GM19397 (cell line): ENCODE results near the gene DDX54.
"Not testable (repeated sequence)": the region's sequence is repeated elsewhere in the genome, so short reads cannot be mapped to it uniquely, and the experiment has no call there.

Source experiments
- ATAC-seq: cut with Tn5 transposase; IDR thresholded peaks from one replicate; pipeline ENCODE4 v1.9.1; 2021; ENCODE audit warnings: mild to moderate bottlenecking, moderate library complexity; ENCODE audit not compliant: unreplicated experiment

The DDX54 gene

DNA sequence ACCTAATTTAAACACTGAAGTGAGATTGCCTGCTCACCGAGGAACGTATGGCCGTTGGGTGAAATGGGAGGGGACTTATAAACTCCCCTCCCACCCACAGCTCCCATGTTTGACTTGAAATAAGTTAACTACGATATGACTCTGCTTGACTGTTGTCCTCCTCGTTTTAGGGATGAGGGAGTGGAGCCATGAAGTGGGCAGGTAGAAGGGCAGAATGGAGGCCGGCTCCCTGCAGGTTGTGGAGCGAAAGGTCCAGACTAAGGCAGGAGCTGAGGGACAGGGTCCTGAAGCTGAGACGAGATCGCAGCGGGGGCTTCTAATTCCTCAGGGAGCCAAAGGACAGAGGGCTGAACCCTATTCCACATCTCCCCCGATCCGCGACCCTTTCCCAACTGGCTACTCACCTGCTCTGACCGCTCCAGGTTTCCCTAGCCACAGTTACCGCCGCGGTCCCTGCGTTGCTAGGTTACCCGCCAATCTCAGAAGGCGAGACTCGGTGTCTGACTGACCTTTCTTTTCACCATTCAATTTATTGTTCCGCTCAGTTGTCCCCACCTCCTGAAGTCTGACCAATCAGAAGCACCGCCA, 35.4 kb upstream of the DDX54 start:
- ATAC-seq: peak; percentile 0

DNA sequence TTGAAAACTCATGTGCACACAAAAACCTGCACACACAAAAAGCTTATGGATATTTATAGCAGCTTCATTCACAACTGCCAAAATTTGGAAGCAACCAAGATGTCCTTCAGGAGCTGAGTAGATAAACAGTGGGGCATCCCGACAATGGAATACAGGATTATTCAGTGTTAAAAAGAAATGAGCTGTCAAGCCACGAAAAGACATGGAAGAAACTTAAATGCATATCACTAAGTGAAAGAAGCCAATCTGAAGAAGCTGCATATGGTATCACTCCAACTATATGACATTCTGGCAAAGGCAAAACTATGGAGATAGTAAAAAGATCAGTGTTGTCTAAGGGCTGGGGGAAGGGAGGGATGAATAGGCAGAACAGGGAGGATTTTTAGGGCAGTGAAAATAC, 30.7 kb upstream of the DDX54 start:
- no peak for ATAC-seq

DNA sequence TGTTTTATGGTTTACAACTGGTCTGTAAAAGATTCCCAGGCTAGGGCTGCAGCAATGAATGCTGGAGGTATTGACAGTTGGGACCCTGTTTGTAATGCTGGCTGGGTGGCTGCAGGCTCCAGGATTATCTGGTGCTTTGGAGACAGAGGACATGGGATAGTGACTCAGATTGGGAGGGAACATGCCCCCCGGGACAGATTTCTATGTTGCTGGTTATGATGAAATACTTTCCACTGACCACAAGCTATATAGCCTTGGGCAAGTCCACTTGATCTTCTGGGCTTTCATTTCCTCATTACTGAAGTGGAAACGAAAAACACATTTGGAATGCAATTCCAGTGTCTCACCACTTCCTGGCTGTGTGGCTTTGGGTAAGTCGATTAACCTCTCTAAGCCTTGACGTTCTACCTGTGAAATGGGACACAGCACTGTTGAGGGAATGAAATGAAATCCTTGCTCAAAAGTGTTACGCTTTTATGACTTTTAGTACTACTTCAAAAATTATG, 29.7 kb upstream of the DDX54 start:
- ATAC-seq: no peak

DNA sequence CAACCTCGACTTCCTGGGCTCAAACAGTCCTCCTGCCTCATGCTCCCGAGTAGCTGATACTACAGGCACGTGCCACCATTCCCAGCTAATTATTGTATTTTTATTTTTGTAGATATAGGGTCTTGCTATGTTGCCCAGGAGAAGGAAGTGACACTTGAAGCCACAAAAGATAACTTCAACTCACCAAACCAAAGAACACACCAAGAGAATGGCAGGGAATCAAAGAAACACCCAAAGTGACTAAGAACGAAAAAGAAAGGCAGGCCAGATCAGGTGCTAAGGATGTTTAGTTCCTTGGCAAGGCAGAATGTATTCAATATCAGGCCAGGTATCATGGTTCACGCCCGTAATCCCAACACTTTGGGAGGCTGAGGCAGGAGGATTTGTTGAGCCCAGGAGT, 25.9 kb upstream of the DDX54 start:
- ATAC-seq: no peak

DNA sequence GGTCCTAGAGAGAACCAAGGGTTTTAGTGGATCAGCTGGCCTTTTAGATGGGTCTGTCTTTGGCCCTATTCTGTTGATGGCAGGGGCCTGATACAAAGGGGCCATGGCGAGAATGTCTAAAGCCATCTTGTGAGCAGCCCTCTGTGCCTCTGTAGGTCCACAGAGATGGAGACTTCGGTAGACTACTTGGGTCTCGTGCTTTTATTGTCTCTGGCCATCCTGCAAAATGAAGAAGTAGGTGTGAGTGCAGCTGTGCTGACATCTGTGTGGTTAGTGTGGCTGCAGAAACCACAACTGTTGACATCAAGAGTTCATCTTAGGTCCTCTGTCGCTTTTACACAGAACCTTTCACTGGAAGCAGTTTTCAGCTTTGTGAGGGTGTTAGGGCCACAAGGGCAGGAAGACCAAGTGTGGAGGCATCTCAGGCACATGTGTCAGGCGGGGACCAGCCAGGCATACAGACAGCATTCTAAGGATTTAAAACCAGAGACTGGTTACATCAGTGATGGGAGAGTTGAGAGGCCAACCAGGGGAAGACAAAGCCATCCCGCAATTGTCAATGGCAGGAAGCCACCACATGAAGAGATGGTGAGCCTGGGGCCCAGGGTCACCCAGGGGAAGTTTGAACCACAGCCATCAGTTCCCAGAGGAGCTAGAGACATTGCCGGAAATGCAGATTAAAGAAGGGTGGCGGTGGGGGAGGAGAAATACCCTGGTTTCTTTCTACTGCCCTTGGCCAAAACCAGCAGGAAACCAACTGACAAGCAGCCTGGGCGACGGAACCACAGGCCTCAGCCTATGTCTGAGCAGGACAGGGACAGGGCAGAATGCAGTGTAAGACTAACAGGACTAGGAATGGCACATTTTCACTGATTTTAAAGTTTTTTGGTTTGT, 23.0 kb upstream of the DDX54 start:
- peak; percentile 76 for ATAC-seq

DNA sequence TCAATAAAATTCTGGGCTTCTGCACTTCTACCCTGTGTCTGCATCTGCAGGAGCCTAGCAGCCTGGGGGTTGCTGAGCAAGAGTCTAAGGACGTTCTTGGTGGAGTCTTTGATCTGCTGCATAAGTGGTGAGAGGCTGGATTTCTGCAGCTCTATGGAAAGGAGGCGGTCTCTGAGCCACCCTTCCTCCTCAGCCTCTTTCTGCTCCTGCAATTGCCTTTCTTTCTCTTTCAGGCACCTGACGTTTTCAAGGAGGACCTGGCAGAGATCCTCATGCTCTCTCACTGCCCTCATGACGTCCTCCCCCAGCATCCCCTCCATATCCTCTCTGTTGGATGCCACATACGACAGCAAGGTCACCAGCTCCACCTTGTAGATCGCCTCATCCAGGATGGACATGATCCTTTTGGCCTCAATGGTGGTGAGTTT, 22.3 kb upstream of the DDX54 start:
- ATAC-seq: peak; percentile 3

DNA sequence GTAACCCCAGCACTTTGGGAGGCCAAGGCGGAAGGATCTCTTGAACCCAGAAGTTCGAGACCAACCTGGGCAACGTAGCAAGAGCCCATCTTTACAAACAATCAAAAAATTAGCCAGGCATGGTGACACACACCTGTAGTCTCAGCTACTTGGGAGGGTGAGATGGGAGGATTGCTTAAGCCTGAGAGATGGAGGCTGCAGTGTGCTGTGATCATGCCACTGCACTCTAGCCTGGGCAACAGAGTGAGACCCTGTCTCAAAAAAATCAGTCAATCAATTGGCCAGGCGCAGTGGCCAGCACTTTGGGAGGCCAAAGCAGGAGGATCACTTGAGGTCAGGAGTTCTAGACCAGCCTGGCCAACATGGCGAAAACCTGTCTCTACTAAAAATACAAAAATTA, 21.5 kb upstream of the DDX54 start:
- ATAC-seq: not testable (repeated sequence)

DNA sequence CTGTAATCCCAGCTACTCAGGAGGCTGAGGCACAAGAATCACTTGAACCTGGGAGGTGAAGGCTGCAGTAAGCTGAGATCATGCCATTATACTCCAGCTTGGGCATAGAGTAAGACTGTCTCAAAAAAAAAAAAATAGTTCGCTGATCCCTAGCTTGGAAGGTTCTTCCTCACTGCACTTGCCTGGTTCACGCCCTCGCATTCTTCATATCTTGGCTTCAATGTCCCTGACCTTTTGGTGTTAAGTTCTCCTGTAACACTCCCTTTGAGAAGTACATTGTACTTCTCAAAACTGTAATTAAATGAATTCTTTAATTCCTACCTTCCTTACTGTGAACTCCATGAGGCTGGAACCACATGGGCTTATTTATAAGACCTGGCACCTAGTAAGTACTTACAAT, 19.5 kb upstream of the DDX54 start:
- no peak for ATAC-seq

DNA sequence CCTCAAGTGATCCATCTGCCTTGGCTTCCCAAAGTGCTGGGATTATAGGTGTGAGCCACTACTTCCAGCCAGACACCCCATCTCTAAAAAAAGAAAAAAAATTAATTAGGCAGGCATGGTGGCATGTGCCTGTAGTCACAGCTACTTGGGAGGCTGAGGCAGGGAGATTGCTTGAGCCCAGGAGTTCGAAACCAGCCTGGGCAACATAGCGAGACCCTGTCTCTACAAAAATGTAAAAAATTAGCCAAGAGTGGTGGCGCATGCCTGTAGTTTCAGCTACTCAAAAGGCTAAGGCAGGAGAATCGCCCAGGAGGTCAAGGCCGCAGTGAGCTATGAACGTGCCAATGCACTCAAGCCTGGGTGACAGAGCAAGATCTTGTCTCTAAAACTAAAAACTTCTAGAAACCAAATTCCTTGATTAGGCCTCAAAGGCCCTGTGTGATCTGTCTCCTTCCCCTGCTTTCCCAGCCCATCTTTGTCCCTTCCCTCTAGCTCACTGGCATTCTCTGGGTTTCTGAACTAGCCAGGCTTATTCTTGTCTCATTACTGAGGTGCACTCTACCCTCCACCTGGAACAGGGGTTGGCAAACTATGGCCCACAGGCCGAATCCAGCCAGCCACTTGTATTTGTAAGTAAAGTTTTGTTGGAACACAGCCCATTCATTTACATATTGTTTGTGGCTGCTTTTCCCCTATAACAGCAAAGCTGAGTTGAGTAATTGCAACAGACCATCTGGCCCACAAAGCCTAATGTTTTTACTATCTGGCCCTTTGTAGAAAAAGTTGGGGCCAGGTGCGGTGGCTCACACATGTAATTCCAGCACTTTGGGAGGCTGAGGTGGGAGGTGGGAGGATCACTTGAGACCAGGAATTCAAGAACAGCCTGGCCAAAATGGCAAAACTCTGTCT, 18.8 kb upstream of the DDX54 start:
- ATAC-seq: no peak

DNA sequence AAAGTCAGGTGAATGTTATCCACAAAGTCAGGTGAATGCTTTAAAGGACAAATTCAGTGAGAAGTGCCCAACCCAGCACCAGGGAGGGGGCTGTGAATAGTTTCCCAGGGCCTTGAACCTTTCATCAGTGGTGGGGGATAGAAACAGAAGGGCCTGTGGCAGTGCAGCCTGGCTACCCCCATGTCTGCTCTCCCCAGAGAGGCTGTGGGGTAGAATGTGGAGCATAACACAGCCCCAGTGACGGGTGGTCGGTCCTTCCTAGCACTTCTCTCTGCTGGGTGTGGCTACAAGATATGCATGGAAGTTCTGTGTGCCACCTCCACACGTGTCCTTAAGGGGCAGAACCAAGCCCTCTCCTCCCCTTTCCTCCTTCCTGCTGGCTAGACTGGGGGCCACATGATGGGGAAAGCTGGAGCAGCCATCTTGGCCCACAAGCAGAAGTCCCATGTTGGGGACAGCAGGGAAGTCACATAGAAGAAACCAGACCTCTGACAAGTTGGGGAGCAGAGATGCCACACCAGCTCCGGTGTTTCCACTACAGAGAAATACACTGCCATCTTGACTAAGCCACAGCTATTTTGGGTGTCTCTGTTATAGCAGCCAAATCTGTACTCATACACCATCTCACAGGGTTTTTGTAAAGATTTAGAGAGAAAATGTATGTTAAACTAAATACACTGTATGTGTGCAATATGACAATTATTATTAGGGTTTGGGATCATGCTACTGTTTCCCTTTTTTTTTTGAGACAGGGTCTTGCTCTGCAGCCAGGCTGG, 17.2 kb upstream of the DDX54 start:
- no peak for ATAC-seq

DNA sequence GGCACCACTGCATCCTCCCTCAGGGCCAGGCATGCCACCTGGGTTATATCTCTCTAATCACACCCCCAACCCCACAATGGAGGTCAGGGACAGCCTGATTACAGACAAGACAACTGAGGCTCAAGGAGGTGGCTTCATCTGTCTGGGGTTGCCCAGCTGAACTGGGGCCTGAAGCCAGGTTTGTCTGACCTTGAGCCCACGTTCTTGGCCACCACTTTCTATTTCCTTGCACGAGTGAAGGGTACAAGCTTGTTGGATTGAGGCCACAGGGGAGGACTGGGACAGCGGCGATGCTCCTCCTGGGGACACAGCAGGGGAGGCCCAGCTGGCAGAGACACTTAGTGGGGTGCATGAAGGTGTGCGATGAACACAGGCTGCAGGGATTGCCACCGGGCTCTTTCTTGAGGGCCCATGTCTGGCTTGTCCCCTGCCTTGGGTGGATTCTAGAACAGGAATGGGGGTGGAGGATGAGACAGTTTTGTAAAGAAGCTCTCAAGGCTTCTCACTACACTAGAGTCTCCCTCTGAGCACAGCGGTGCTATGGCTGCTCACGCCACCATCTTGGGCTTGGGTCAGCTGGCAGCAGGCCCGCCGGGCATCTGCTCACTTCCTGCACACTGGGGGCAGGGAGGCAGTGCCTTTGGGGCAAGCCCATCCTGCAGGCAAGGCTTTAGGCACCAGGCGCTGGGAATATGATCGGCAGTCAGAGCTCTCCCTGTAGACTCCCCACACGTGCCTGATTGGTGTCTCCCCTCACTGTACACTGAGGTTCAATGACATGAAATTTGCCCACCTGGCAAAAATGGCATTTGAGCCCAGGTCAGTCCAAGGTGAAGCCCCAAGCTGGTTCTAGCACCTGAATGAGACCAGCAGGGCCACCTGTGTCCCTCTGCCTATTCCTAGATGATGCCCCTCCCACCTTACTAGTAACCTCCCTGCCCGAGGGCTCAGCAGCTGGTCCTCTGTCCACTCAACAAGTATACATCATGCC, 16.2 kb upstream of the DDX54 start:
- ATAC-seq: no peak

DNA sequence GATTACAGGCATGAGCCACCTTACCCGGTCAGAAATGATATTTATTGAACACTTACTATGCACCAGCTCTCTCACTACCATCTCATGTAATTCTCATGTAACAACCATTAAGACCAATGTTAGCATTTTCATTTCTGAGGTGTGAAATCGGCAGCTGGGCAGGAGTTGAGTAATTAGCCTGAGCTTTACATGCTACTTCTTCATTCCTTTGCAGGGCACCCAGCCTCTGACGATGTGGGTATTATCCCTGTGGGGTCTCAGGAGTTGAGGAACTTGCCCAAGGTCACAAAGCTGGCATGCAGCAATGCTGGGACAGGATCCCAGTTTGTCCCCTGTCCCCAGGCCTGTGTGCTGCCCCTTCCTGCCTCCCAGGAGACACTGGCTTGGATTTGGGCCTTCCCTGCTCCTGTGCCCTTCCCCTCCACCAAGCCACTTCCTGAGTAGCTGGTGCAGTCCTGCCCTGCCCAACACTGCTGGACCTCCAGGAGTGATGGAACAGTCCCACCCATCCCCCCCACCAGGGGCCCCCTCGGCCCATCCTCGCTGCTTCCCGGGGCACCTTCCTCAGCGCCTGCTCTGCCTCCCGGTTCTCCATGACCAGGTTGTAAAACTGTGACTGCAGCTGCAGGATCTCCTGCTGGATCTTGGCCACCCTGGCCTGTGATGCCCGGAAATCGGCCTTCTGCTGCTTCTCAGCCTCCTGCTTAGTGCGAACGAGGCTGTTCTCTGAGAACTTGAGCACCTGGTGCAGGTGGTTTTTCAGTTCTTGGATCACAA, 14.9 kb upstream of the DDX54 start:
- ATAC-seq: no peak

DNA sequence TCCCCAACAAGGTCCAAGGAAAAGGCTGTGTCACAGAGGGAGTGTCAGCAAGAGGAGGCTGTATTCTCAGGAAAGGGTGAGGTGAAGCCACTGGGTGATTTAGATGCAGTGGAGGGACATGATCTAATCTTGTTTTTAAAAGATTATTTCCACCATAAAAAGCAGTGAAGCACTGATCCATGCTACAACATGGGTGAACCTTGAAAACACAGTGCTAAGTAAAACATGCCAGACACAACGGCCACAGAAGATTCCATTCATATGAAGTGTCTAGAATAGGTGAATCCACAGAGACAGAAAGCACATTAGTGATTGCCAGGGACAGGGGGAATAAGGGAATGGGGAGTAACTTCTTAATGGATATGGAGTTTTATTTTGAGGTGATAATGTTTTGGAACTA, 13.0 kb upstream of the DDX54 start:
- no peak for ATAC-seq

DNA sequence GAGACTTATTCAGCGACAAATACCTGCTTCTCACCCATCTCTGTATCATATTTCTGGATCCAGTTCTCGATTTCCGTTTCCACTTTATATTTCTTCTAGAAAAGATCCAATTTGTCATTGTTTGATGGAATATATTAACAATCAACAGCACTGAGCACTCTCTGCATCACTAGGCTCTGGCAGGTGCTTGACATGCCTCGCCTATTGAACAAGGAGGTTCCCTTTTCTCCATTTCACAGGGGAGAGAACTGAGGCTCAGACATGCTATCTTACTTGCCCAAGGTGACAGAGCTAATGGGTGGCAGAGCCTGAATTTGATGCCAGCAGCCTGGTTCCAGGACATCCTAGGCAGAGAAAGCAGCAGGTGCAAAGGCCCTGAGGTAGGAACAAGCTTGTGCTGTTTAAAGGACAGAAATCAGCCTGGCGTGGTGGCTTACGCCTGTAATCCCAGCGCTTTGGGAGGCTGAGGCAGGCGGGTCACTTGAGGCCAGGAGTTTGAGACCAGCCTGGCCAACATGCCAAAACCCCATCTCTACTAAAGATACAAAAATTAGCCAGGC, 12.3 kb upstream of the DDX54 start:
- no peak for ATAC-seq

DNA sequence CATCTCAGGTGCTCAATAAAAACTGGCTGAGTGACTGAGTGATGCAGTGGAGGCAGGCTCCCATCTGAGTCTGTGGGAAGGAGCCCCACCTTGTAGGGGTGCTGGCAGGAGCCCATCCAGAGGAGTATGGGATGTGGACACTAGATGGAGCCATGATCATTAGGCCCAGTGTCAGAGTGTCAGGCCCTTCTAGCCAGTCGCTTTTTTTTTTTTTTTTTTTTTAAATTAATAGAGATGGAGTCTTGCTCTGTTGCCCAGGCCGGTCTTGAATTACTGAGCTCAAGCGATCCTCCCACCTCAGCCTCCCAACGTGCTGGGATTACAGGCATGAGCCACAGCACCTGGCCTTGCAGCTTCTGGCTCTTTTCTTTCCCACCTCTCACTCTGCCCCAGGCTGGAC, 11.7 kb upstream of the DDX54 start:
- no peak for ATAC-seq

DNA sequence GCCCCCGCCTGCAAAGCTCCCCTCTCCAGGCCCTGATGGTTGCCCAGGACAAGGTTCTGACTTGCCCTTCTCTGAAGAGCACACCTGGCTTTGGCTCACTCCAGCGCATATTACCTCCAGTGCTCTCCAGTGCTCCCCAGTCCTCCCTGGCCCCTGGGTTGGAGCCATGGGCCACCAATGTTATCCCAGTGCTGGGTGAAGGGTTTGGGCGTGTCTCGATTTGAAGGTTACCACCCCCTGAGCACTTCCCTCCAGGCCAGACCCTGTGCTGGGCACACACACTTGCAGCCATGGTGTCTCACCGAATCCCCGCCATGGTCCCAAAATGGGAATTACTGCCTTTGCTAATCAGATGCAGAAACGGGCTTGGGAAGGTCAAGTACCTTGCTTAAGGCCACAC, 11.3 kb upstream of the DDX54 start:
- ATAC-seq: no peak

DNA sequence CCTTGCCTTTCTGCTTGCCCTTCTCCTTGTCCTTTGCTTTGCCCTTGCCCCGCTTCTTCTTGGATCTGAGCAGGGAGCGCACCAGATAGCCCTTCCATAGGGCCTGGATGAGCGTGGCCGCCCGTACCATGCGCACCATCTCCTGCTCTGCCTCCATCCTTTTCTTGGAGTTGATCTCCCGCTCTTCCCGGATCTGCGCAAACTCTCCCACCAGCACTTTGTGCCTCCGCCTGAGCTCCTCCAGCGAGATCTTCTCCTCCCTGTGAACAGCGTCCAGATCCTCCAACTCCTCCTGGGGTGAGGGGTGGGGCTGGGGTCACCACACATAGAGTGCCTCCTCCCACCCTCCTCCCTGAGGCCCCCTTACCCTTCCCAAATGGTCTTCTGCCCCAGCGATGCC, 10.3 kb upstream of the DDX54 start:
- ATAC-seq: no peak

DNA sequence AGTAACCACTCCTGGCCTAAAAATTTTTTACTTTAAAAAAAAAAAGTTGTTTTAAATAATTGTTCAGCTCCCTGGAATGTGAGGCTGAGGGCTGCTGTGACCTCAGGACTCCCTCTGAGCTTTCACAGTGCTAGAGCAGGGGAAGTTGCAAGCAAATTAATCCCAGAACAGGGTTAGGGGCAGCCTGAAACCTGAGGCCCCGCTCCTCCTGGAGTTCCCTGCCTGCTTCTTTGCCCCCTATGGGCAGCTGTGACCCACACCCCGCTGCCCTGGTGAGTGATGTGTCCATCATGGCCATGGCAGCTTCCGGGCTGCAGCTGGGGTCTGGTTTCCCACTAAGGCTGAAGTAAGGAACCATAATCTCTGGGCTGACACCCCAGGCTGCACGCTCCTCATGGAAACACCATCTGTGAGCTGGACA, 9.7 kb upstream of the DDX54 start:
- ATAC-seq: no peak
